ENCODE results near the gene EPHB1.

The EPHB1 gene

DNA sequence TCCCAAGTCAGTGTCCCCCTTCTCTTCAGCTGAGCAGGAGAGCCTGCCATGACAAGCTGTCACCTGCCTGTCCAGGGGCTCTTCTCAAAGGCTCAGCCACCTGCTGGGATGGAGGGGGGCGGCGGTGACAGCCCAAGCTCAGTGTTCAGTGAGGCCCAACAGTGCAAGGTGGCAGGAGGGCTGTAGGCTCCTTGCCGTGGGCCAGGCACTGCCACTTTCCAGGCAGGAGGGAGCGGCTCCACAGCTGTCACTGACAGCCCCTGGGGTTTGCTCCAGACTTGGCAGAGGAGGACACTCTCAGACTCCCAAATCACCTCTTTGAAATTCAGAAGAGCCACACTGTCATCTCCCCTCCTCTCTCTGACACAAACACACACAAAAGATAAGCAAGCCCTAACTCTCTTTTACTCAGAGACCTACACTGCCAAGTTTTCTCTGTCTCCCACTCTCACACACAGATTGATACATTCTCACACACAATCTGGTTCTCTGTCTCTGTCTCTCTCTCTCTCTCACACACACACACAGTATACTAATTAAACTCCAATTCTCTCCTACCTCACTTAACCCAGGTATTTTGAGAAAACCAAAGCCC is 443.3 kb downstream of the EPHB1 start:
- Histone ChIP-seq H3K14ac (ENCODE audit: low read length) (peak overlapping the region; percentile 51), H3K4me1 (ENCODE audit: control insufficient read depth in 2 of 2, insufficient read depth in 1 of 2, low read depth in 1 of 2, low read length in 2 of 2) (peaks cover 0 to 8% of the 10 kb centered on the region in 2 donors), H3K36me3 (replicated peaks in 1 of 2; ENCODE audit: control insufficient read depth in 2 of 2, insufficient read depth in 2 of 2, low read length in 2 of 2) (no peaks in the 10 kb centered on the region), H2BK5ac (ENCODE audit: low read length) (no peak overlapping the region), H2BK120ac (ENCODE audit: low read depth, low read length) (no peak overlapping the region), H2AFZ (ENCODE audit: low read length) (no peak overlapping the region), H3K23ac (ENCODE audit: low read depth, low read length, poor library complexity) (no peak overlapping the region), H3K27ac (replicated peaks; ENCODE audit: low read length) (no peak overlapping the region), H3K4ac (ENCODE audit: low read length) (no peak overlapping the region), H2BK12ac (ENCODE audit: low read length) (no peak overlapping the region), H3K9me3 (replicated peaks in 1 of 2; ENCODE audit: control insufficient read depth in 2 of 2, insufficient read depth in 1 of 2, low read depth in 1 of 2, low read length in 2 of 2) (no peaks in the 10 kb centered on the region), H4K91ac (ENCODE audit: low read depth, low read length, poor library complexity) (no peak overlapping the region), H3K4me2 (ENCODE audit: insufficient read depth, low read length, poor library complexity, severe bottlenecking) (no peak overlapping the region), H3K9ac (ENCODE audit: low read depth, low read length, poor library complexity) (no peak overlapping the region), H3K27me3 (ENCODE audit: control insufficient read depth in 3 of 3, insufficient read depth in 3 of 3, low read depth in 1 of 3, low read length in 3 of 3) (no peaks in the 10 kb centered on the region), H3K18ac (ENCODE audit: low read length) (peak overlapping the region; percentile 4), H3K79me1 (ENCODE audit: low read depth, low read length) (no peaks in the 10 kb centered on the region), H2AK5ac (ENCODE audit: low read depth, low read length) (no peak overlapping the region), H3K4me3 (ENCODE audit: low read length in 2 of 2) (no peak overlapping the region), H2BK15ac (ENCODE audit: low read length) (no peak overlapping the region), H4K8ac (ENCODE audit: low read depth, low read length) (no peak overlapping the region)
- no peak for DNase-seq (ENCODE audit: low spot score)
- WGBS, 2 donors (ENCODE audit: extremely low coverage in 2 of 2, insufficient read length in 2 of 2, insufficient replicate concordance in 1 of 2) = no CpG with 5 or more reads among the region's 4 CpGs

DNA sequence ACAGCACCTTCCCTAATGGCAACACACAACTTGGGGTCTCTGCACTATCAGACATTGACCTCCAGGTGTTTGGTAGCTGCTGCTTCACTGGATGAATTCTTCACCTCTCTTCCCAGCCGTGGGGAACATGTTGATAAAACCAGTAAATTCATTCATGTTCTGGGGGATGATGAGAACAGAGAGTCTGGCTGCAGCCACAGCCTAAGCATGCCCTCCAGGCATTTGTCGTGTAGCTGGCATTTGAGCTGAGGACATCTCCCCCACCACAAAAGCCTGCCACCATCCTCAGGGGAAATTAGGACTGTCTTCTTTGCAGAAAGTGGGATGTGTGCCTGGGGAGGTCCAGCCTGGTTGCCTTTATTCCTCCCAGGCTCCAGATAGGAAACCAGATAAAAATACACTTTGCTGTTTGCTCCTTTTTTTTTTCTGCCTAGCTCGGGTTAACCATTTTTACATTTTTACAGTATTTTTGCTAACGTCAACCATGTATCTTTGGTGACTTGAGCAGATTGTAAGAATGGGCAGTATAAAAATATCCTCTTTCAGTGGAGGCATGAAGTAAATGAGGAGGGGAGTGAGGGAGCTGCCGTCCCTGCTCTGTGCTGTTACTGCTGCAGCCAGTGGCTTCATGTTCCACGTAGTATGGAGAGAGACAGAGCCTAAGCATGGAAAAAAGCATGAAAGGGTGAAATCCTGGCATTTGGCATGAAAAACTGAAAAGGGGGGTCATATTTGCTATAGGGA is 444.0 kb downstream of the EPHB1 start:
- H2AFZ ChIP-seq (ENCODE audit: low read length) = no peak overlapping the region
- no peaks in the 10 kb centered on the region for H3K36me3 ChIP-seq (replicated peaks in 1 of 2; ENCODE audit: control insufficient read depth in 2 of 2, insufficient read depth in 2 of 2, low read length in 2 of 2)
- H3K4me2 ChIP-seq (ENCODE audit: insufficient read depth, low read length, poor library complexity, severe bottlenecking) = no peak overlapping the region
- H3K18ac ChIP-seq (ENCODE audit: low read length) = no peak overlapping the region
- no peak overlapping the region for H4K8ac ChIP-seq (ENCODE audit: low read depth, low read length)
- H3K4ac ChIP-seq (ENCODE audit: low read length) = no peak overlapping the region
- WGBS, 2 donors (ENCODE audit: extremely low coverage in 2 of 2, insufficient read length in 2 of 2, insufficient replicate concordance in 1 of 2) = no CpG with 5 or more reads among the region's 6 CpGs
- H2BK15ac ChIP-seq (ENCODE audit: low read length) = no peak overlapping the region
- H3K9me3 ChIP-seq (replicated peaks in 1 of 2; ENCODE audit: control insufficient read depth in 2 of 2, insufficient read depth in 1 of 2, low read depth in 1 of 2, low read length in 2 of 2) = no peaks in the 10 kb centered on the region
- no peak overlapping the region for H2AK5ac ChIP-seq (ENCODE audit: low read depth, low read length)
- H2BK5ac ChIP-seq (ENCODE audit: low read length) = no peak overlapping the region
- H4K91ac ChIP-seq (ENCODE audit: low read depth, low read length, poor library complexity) = no peak overlapping the region
- no peak for DNase-seq (ENCODE audit: low spot score)
- H3K9ac ChIP-seq (ENCODE audit: low read depth, low read length, poor library complexity) = no peak overlapping the region
- peaks cover 0 to 8% of the 10 kb centered on the region in 2 donors for H3K4me1 ChIP-seq (ENCODE audit: control insufficient read depth in 2 of 2, insufficient read depth in 1 of 2, low read depth in 1 of 2, low read length in 2 of 2)
- H2BK120ac ChIP-seq (ENCODE audit: low read depth, low read length) = no peak overlapping the region
- no peak overlapping the region for H3K27ac ChIP-seq (replicated peaks; ENCODE audit: low read length)
- H3K27me3 ChIP-seq (ENCODE audit: control insufficient read depth in 3 of 3, insufficient read depth in 3 of 3, low read depth in 1 of 3, low read length in 3 of 3) = no peaks in the 10 kb centered on the region
- no peak overlapping the region for H3K4me3 ChIP-seq (ENCODE audit: low read length in 2 of 2)
- H2BK12ac ChIP-seq (ENCODE audit: low read length) = no peak overlapping the region
- H3K79me1 ChIP-seq (ENCODE audit: low read depth, low read length) = no peaks in the 10 kb centered on the region
- no peak overlapping the region for H3K23ac ChIP-seq (ENCODE audit: low read depth, low read length, poor library complexity)
- no peak overlapping the region for H3K14ac ChIP-seq (ENCODE audit: low read length)

DNA sequence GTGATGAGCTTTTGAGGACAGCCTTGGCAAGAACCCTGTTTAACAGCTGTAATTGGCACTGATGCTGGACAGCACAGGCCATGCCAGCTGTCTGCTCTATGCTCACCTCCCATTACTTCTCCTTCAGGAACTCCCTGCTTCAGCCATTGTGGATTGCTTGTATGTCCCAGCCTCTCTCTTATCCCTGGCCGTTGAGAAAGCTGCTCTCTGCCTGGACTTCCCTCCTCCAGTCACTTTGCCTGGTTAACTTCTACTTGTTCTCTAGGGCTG is 444.5 kb downstream of the EPHB1 start:
- H3K27ac ChIP-seq (replicated peaks; ENCODE audit: low read length) = no peak overlapping the region
- no peak overlapping the region for H2BK12ac ChIP-seq (ENCODE audit: low read length)
- no peak overlapping the region for H3K14ac ChIP-seq (ENCODE audit: low read length)
- H3K4ac ChIP-seq (ENCODE audit: low read length) = no peak overlapping the region
- H3K4me2 ChIP-seq (ENCODE audit: insufficient read depth, low read length, poor library complexity, severe bottlenecking) = no peak overlapping the region
- H3K23ac ChIP-seq (ENCODE audit: low read depth, low read length, poor library complexity) = no peak overlapping the region
- H2BK120ac ChIP-seq (ENCODE audit: low read depth, low read length) = no peak overlapping the region
- DNase-seq (ENCODE audit: low spot score) = no peak
- peaks cover 0 to 8% of the 10 kb centered on the region in 2 donors for H3K4me1 ChIP-seq (ENCODE audit: control insufficient read depth in 2 of 2, insufficient read depth in 1 of 2, low read depth in 1 of 2, low read length in 2 of 2)
- no peaks in the 10 kb centered on the region for H3K27me3 ChIP-seq (ENCODE audit: control insufficient read depth in 3 of 3, insufficient read depth in 3 of 3, low read depth in 1 of 3, low read length in 3 of 3)
- H3K9me3 ChIP-seq (replicated peaks in 1 of 2; ENCODE audit: control insufficient read depth in 2 of 2, insufficient read depth in 1 of 2, low read depth in 1 of 2, low read length in 2 of 2) = no peaks in the 10 kb centered on the region
- H4K91ac ChIP-seq (ENCODE audit: low read depth, low read length, poor library complexity) = no peak overlapping the region
- H3K9ac ChIP-seq (ENCODE audit: low read depth, low read length, poor library complexity) = no peak overlapping the region
- H2BK15ac ChIP-seq (ENCODE audit: low read length) = no peak overlapping the region
- H3K79me1 ChIP-seq (ENCODE audit: low read depth, low read length) = no peaks in the 10 kb centered on the region
- no peak overlapping the region for H2BK5ac ChIP-seq (ENCODE audit: low read length)
- H3K4me3 ChIP-seq (ENCODE audit: low read length in 2 of 2) = no peak overlapping the region
- H2AFZ ChIP-seq (ENCODE audit: low read length) = no peak overlapping the region
- no peak overlapping the region for H2AK5ac ChIP-seq (ENCODE audit: low read depth, low read length)
- H3K18ac ChIP-seq (ENCODE audit: low read length) = no peak overlapping the region
- no CpG with 5 or more reads among the region's 1 CpG for WGBS, 2 donors (ENCODE audit: extremely low coverage in 2 of 2, insufficient read length in 2 of 2, insufficient replicate concordance in 1 of 2)
- H4K8ac ChIP-seq (ENCODE audit: low read depth, low read length) = no peak overlapping the region
- H3K36me3 ChIP-seq (replicated peaks in 1 of 2; ENCODE audit: control insufficient read depth in 2 of 2, insufficient read depth in 2 of 2, low read length in 2 of 2) = no peaks in the 10 kb centered on the region

DNA sequence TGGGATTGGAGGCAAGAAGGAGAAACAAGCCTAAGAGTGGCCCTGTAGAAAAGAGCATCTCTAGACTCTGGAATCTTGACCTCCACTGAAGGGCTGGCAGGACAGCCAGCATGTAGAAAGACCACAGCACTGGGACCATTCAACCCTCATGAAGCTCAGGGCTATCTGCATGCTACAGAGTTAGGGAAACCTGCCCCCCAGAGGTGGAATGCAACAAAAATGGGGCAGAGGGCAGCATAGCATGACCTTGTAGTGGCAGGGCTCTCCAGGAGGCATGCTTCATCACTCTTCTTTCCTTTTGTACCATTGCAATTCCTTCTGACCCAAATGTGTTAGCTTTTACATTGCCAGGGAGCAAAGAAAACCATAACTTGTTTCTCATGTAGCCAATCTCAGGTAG is 445.4 kb downstream of the EPHB1 start:
- Histone ChIP-seq H3K4ac (ENCODE audit: low read length) (no peak overlapping the region), H2AK5ac (ENCODE audit: low read depth, low read length) (no peak overlapping the region), H3K9me3 (replicated peaks in 1 of 2; ENCODE audit: control insufficient read depth in 2 of 2, insufficient read depth in 1 of 2, low read depth in 1 of 2, low read length in 2 of 2) (no peaks in the 10 kb centered on the region), H3K23ac (ENCODE audit: low read depth, low read length, poor library complexity) (no peak overlapping the region), H2BK12ac (ENCODE audit: low read length) (no peak overlapping the region), H3K36me3 (replicated peaks in 1 of 2; ENCODE audit: control insufficient read depth in 2 of 2, insufficient read depth in 2 of 2, low read length in 2 of 2) (no peaks in the 10 kb centered on the region), H3K18ac (ENCODE audit: low read length) (no peak overlapping the region), H2BK5ac (ENCODE audit: low read length) (no peak overlapping the region), H3K27ac (replicated peaks; ENCODE audit: low read length) (no peak overlapping the region), H3K4me1 (ENCODE audit: control insufficient read depth in 2 of 2, insufficient read depth in 1 of 2, low read depth in 1 of 2, low read length in 2 of 2) (peaks cover 0 to 8% of the 10 kb centered on the region in 2 donors), H3K4me2 (ENCODE audit: insufficient read depth, low read length, poor library complexity, severe bottlenecking) (no peak overlapping the region), H2BK120ac (ENCODE audit: low read depth, low read length) (no peak overlapping the region), H3K27me3 (ENCODE audit: control insufficient read depth in 3 of 3, insufficient read depth in 3 of 3, low read depth in 1 of 3, low read length in 3 of 3) (no peaks in the 10 kb centered on the region), H4K8ac (ENCODE audit: low read depth, low read length) (no peak overlapping the region), H3K9ac (ENCODE audit: low read depth, low read length, poor library complexity) (no peak overlapping the region), H3K14ac (ENCODE audit: low read length) (no peak overlapping the region), H4K91ac (ENCODE audit: low read depth, low read length, poor library complexity) (no peak overlapping the region), H3K79me1 (ENCODE audit: low read depth, low read length) (no peaks in the 10 kb centered on the region), H3K4me3 (ENCODE audit: low read length in 2 of 2) (no peak overlapping the region), H2BK15ac (ENCODE audit: low read length) (no peak overlapping the region), H2AFZ (ENCODE audit: low read length) (no peak overlapping the region)
- DNase-seq (ENCODE audit: low spot score) = no peak
